Keratinocyte (primary cell): Measurements from ENCODE around the gene BRPF1. TPM values are rescaled to one million over a fixed set of nuclear protein-coding genes. Genes with fewer than 3 reads are reported as not detected.
A peak's percentile ranks its signal among the peaks of the same experiment; 100 is the strongest.

Source experiments
- DNase-seq: peaks from one replicate; pipeline ENCODE4 v3.0.0-alpha.2; 2011; ENCODE audit warnings: low read depth, missing footprints, low spot score
- FAIRE-seq: peaks from 2 replicates; lab custom pipeline; 2011; peaks lifted over from hg19 to GRCh38; lab: Jason Lieb, UNC
- H2AFZ ChIP-seq: 2 replicates; pipeline ENCODE4 v1.6.0; 2012; ENCODE audit warnings: low read length, control low read depth, inconsistent platforms; ENCODE audit not compliant: control insufficient read depth
- H3K27ac ChIP-seq: 2 replicates; pipeline ENCODE4 v1.5.1; 2011; ENCODE audit warnings: low read length; ENCODE audit not compliant: control insufficient read depth, insufficient read depth
- H3K27me3 ChIP-seq: 3 replicates; pipeline ENCODE4 v1.6.0; 2011; ENCODE audit warnings: low read length; ENCODE audit not compliant: control insufficient read depth, insufficient read depth; ENCODE audit errors: extremely low read depth
- H3K36me3 ChIP-seq, 2 experiments: 2 replicates in 1 of 2; 3 replicates in 1 of 2; pipeline ENCODE4 v1.5.1; 2011; ENCODE audit warnings: low read length in 2 of 2, mild to moderate bottlenecking in 1 of 2; ENCODE audit not compliant: control insufficient read depth in 2 of 2, insufficient read depth in 2 of 2; ENCODE audit errors: extremely low read depth in 1 of 2
- H3K4me1 ChIP-seq: 3 replicates; pipeline ENCODE4 v1.5.1; 2011; ENCODE audit warnings: low read length; ENCODE audit not compliant: control insufficient read depth, insufficient read depth; ENCODE audit errors: extremely low read depth
- H3K4me2 ChIP-seq: 3 replicates; pipeline ENCODE4 v1.6.0; 2011; ENCODE audit warnings: low read depth, low read length; ENCODE audit not compliant: control insufficient read depth, insufficient read depth; ENCODE audit errors: extremely low read depth
- H3K4me3 ChIP-seq, 3 experiments: fragments of 200-600 bp in 1 of 3; sonication (generic) in 1 of 3; 2 replicates in 2 of 3; 3 replicates in 1 of 3; pipeline ENCODE4 v1.5.1; 2011 to 2016; ENCODE audit warnings: low read length in 3 of 3, mild to moderate bottlenecking in 3 of 3, control low read depth in 2 of 3, inconsistent platforms in 1 of 3, low read depth in 1 of 3, mixed read lengths in 1 of 3, mixed run types in 1 of 3, moderate library complexity in 1 of 3; ENCODE audit not compliant: control insufficient read depth in 2 of 3, insufficient read depth in 2 of 3; ENCODE audit errors: extremely low read depth in 1 of 3
- H3K79me2 ChIP-seq: 2 replicates; pipeline ENCODE4 v1.6.0; 2012; ENCODE audit warnings: low read length; ENCODE audit not compliant: control insufficient read depth, insufficient read depth
- H3K9ac ChIP-seq: 3 replicates; pipeline ENCODE4 v1.6.0; 2011; ENCODE audit warnings: low read length; ENCODE audit not compliant: control insufficient read depth, insufficient read depth; ENCODE audit errors: extremely low read depth
- H3K9me1 ChIP-seq: 3 replicates; pipeline ENCODE4 v1.6.0; 2011; ENCODE audit warnings: low read length; ENCODE audit not compliant: control insufficient read depth, insufficient read depth; ENCODE audit errors: extremely low read depth
- H3K9me3 ChIP-seq: 2 replicates; pipeline ENCODE4 v1.5.1; 2012; ENCODE audit warnings: low read depth, low read length; ENCODE audit not compliant: control insufficient read depth
- H4K20me1 ChIP-seq: 3 replicates; pipeline ENCODE4 v1.6.0; 2011; ENCODE audit warnings: low read length; ENCODE audit not compliant: control insufficient read depth, insufficient read depth; ENCODE audit errors: extremely low read depth
- EZH2 ChIP-seq: IDR thresholded peaks from one replicate; pipeline ENCODE4 v1.6.1; 2012; ENCODE audit warnings: inconsistent platforms, mild to moderate bottlenecking, low read length, moderate library complexity
- dilution Hi-C: fragments of 300-500 bp; cut with MboI; formaldehyde crosslinking; loops from one replicate; pipeline ENCODE4 v1.7.0; 2020; ENCODE audit warnings: low sequenced_read_pairs; ENCODE audit not compliant: extremely low pct_ligation_motif_present
- polyA plus RNA-seq, 5 experiments: library from polyadenylated mRNA; depleted of rRNA in 3 of 5; stranded (reverse) in 3 of 5; stranded (forward) in 1 of 5; unstranded in 1 of 5; fragments of >200 nt; gene quantifications; 1 replicate in 1 of 5; 2 replicates in 3 of 5; 3 replicates in 1 of 5; pipeline versions ENCODE4 v1.2.1 to v1.2.3, GENCODE V29; 2011 to 2012; ENCODE audit warnings: missing spikeins in 2 of 5, low read depth in 1 of 5, low replicate concordance in 1 of 5
- TF ChIP-seq, protein P1 (sequence below), 3 experiments: IDR thresholded peaks in 1 of 3; conservative IDR thresholded peaks in 1 of 3; optimal IDR thresholded peaks in 1 of 3; 2 replicates in 2 of 3; 3 replicates in 1 of 3; pipeline versions ENCODE3 to v1.5.1; 2011; ENCODE audit warnings: low read length in 3 of 3, mild to moderate bottlenecking in 3 of 3, moderate library complexity in 2 of 3, control low read depth in 1 of 3, inconsistent platforms in 1 of 3; ENCODE audit not compliant: insufficient read depth in 2 of 3; ENCODE audit errors: extremely low read depth in 1 of 3

The BRPF1 gene
- polyA plus RNA-seq, 1 donor (not counting 4 experiments of a cell fraction or from before 2014, with no cell fraction given): 8.0 TPM

- no peak within 1 kb of the TSS for H3K9ac ChIP-seq
These were observed 27.7 kb upstream of the BRPF1 start, which contains the start of gene CPNE9 for GRCh38 chr3:9703736-9704346. Gene CPNE9, plus strand, starts transcription at chr3:9703833. Its CDS starts 164 bp downstream, at chr3:9703997.

GRCh38 chr3:9704347-9705322 is 26.9 kb upstream of the BRPF1 start:
- peak; percentile 77 for TF ChIP-seq EZH2
- TF ChIP-seq, protein P1, sequence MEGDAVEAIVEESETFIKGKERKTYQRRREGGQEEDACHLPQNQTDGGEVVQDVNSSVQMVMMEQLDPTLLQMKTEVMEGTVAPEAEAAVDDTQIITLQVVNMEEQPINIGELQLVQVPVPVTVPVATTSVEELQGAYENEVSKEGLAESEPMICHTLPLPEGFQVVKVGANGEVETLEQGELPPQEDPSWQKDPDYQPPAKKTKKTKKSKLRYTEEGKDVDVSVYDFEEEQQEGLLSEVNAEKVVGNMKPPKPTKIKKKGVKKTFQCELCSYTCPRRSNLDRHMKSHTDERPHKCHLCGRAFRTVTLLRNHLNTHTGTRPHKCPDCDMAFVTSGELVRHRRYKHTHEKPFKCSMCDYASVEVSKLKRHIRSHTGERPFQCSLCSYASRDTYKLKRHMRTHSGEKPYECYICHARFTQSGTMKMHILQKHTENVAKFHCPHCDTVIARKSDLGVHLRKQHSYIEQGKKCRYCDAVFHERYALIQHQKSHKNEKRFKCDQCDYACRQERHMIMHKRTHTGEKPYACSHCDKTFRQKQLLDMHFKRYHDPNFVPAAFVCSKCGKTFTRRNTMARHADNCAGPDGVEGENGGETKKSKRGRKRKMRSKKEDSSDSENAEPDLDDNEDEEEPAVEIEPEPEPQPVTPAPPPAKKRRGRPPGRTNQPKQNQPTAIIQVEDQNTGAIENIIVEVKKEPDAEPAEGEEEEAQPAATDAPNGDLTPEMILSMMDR (optimal IDR thresholded peaks at IDR 0.05 in 1 of 3, IDR thresholded peaks at IDR 0.05 in 1 of 3, conservative IDR thresholded peaks at IDR 0.05 in 1 of 3; ENCODE audit: extremely low read depth in 1 of 3, insufficient read depth in 2 of 3, low read length in 3 of 3): no peak
- Histone ChIP-seq H4K20me1 (no peaks in the 10 kb centered on the region), H3K9ac (no peak overlapping the region), H3K27ac (no peak overlapping the region), H3K9me1 (no peaks in the 10 kb centered on the region), H3K4me3 (peak overlapping the region in 2 of 3 experiments; percentile 53), H3K9me3 (no peaks in the 10 kb centered on the region), H3K4me1 (peaks cover 10% of the 10 kb centered on the region), H3K27me3 (peaks cover 16% of the 10 kb centered on the region), H3K4me2 (peak overlapping the region; percentile 84), H2AFZ (peak overlapping the region; percentile 40), H3K79me2 (no peaks in the 10 kb centered on the region), H3K36me3 (peaks cover 0 to 5% of the 10 kb centered on the region in 2 experiments)
- DNase-seq (no peak), FAIRE-seq (no peak)
- dilution Hi-C loops: no loop called here

More at GRCh38 chr3:9703736-9704346, 27.7 kb upstream of the BRPF1 start, which contains the start of gene CPNE9:
- FAIRE-seq (no peak), DNase-seq (no peak)
- peaks cover 0 to 5% of the 10 kb centered on the region in 2 experiments for H3K36me3 ChIP-seq
- peaks cover 16% of the 10 kb centered on the region for H3K27me3 ChIP-seq
- no peaks in the 10 kb centered on the region for H3K9me3 ChIP-seq
- H3K27ac ChIP-seq: no peak within 1 kb of the TSS
- peaks cover 10% of the 10 kb centered on the region for H3K4me1 ChIP-seq
- no peak for TF ChIP-seq EZH2
- TF ChIP-seq, protein P1 (optimal IDR thresholded peaks at IDR 0.05 in 1 of 3, IDR thresholded peaks at IDR 0.05 in 1 of 3, conservative IDR thresholded peaks at IDR 0.05 in 1 of 3; ENCODE audit: extremely low read depth in 1 of 3, insufficient read depth in 2 of 3, low read length in 3 of 3): no peak
- H3K4me3 ChIP-seq: peak within 1 kb of the TSS; percentile 2 to 53 (median 53)
- no peaks in the 10 kb centered on the region for H4K20me1 ChIP-seq
- no peaks in the 10 kb centered on the region for H3K9me1 ChIP-seq
- dilution Hi-C loops: no loop called here
- H3K4me2 ChIP-seq: peak within 1 kb of the TSS; percentile 84
- peak within 1 kb of the TSS; percentile 40 for H2AFZ ChIP-seq
- H3K79me2 ChIP-seq: no peaks in the 10 kb centered on the region
